ENCODE measurements around the gene CTSC. TPM values are rescaled to one million over a fixed set of nuclear protein-coding genes. Genes with fewer than 3 reads are reported as not detected.
A peak's percentile ranks its signal among the peaks of the same experiment; 100 is the strongest.

Gene CTSC
- total and polyA plus RNA-seq, 2 of the 13 experiments (the other 11 are each of a cell fraction or from before 2014, with no cell fraction given) = 144 to 210 TPM

GRCh38 chr11:88337987-88338668 lies 592 bp upstream of the CTSC start (continued):
- no peak for TF ChIP-seq ZNF749 (CRISPR knock-in tag; IDR thresholded peaks at IDR 0.05; ENCODE audit: borderline replicate concordance)
- TF ChIP-seq ZSCAN20 (CRISPR knock-in tag; IDR thresholded peaks at IDR 0.05; ENCODE audit: borderline replicate concordance) = no peak
- no peak for TF ChIP-seq BHLHE40 (IDR thresholded peaks at IDR 0.05; ENCODE audit: low read length)
- 0 out of 2 replicates have a peak, but pooled peaks have one; percentile 47 for TF ChIP-seq POLR2AphosphoS5 (IDR thresholded peaks at IDR 0.05; ENCODE audit: low read depth, low read length)
- no peak for TF ChIP-seq KMT2B (CRISPR knock-in tag; IDR thresholded peaks at IDR 0.05)
- no peak for TF ChIP-seq SOX13 (IDR thresholded peaks at IDR 0.05)
- 0 out of 4 replicates have a peak, but pooled peaks of 1 of the 2 experiments have one; percentile 11 for TF ChIP-seq SOX13 (CRISPR knock-in tag; conservative IDR thresholded peaks at IDR 0.05 in 1 of 2, IDR thresholded peaks at IDR 0.05 in 1 of 2)
- TF ChIP-seq THAP9 (CRISPR knock-in tag; IDR thresholded peaks at IDR 0.05; ENCODE audit: borderline replicate concordance) = no peak
- no peak for TF ChIP-seq HDAC2 (CRISPR knock-in tag; IDR thresholded peaks at IDR 0.05)
- no peak for TF ChIP-seq IRX3 (CRISPR knock-in tag; IDR thresholded peaks at IDR 0.05; ENCODE audit: borderline replicate concordance, low read depth)
- no peak for TF ChIP-seq ZSCAN22 (CRISPR knock-in tag; IDR thresholded peaks at IDR 0.05)
- TF ChIP-seq ZNF337 (CRISPR knock-in tag; IDR thresholded peaks at IDR 0.05; ENCODE audit: borderline replicate concordance, low read depth) = no peak
- TF ChIP-seq ASH2L (IDR thresholded peaks at IDR 0.05; ENCODE audit: insufficient read length, low read depth, low read length) = peak; percentile 7
- TF ChIP-seq HMGXB4 (CRISPR knock-in tag; IDR thresholded peaks at IDR 0.05; ENCODE audit: borderline replicate concordance in 1 of 2, low read depth in 1 of 2) = 0 out of 4 replicates have a peak, but pooled peaks of 1 of the 2 experiments have one; percentile 22
- 0 out of 2 replicates have a peak, but pooled peaks have one; percentile 35 for TF ChIP-seq ZNF878 (CRISPR knock-in tag; IDR thresholded peaks at IDR 0.05)
- no peak for TF ChIP-seq ZMAT3 (CRISPR knock-in tag; conservative IDR thresholded peaks at IDR 0.05)
- no peak for TF ChIP-seq CENPT (CRISPR knock-in tag; IDR thresholded peaks at IDR 0.05; ENCODE audit: low read depth)
- TF ChIP-seq ARNT (IDR thresholded peaks at IDR 0.05) = no peak
- no peak for TF ChIP-seq SP4 (CRISPR knock-in tag; IDR thresholded peaks at IDR 0.05)
- TF ChIP-seq ZBTB3 (CRISPR knock-in tag; IDR thresholded peaks at IDR 0.05; ENCODE audit: borderline replicate concordance, low read depth) = no peak
- TF ChIP-seq ZC3H4 (CRISPR knock-in tag; IDR thresholded peaks at IDR 0.05; ENCODE audit: borderline replicate concordance) = no peak
- no peak for TF ChIP-seq MZF1 (CRISPR knock-in tag; IDR thresholded peaks at IDR 0.05; ENCODE audit: borderline replicate concordance)
